RWPE2 (cell line): ENCODE measurements around the gene CIDEA.

ENCODE experiments used
- ATAC-seq: fragments of 200-7000 bp; cut with Tn5 transposase; 3 replicates; pipeline ENCODE4 v1.9.1; 2021; ENCODE audit warnings: low read depth
- DNase-seq: peaks from one replicate; pipeline ENCODE4 v3.0.0-alpha.2; 2020; ENCODE audit warnings: low spot score
- H3K27ac ChIP-seq: fragments of 450-650 bp; 2 replicates; pipeline ENCODE4 v1.5.1; 2017; ENCODE audit warnings: mild to moderate bottlenecking; ENCODE audit not compliant: poor library complexity, severe bottlenecking
- H3K27me3 ChIP-seq: fragments of 250-450 bp; sonication (Bioruptor Pico); 2 replicates; pipeline ENCODE4 v1.5.1; 2021; ENCODE audit warnings: mild to moderate bottlenecking, moderate library complexity; ENCODE audit not compliant: insufficient read depth, poor library complexity, severe bottlenecking
- H3K36me3 ChIP-seq: fragments of 250-450 bp; sonication (Bioruptor Pico); 2 replicates; pipeline ENCODE4 v1.5.1; 2020; ENCODE audit warnings: low read depth, mild to moderate bottlenecking, moderate library complexity
- H3K4me1 ChIP-seq: fragments of 250-450 bp; sonication (Bioruptor Pico); 2 replicates; pipeline ENCODE4 v1.5.1; 2021; ENCODE audit warnings: mild to moderate bottlenecking, moderate library complexity; ENCODE audit not compliant: insufficient read depth, poor library complexity, severe bottlenecking
- H3K4me3 ChIP-seq: fragments of 250-450 bp; sonication (Bioruptor Pico); 2 replicates; pipeline ENCODE4 v1.5.1; 2021; ENCODE audit warnings: mild to moderate bottlenecking, moderate library complexity; ENCODE audit not compliant: severe bottlenecking
- H3K9me3 ChIP-seq: fragments of 250-450 bp; sonication (Bioruptor Pico); 2 replicates; pipeline ENCODE4 v1.5.1; 2021; ENCODE audit warnings: mild to moderate bottlenecking, moderate library complexity; ENCODE audit not compliant: severe bottlenecking
- CTCF ChIP-seq: fragments of 450-650 bp; IDR thresholded peaks from one replicate; pipeline ENCODE4 v1.5.1; 2017; ENCODE audit warnings: mild to moderate bottlenecking, moderate library complexity; ENCODE audit not compliant: poor library complexity, severe bottlenecking

CIDEA gene

GRCh38 chr18:12287131-12287681 lies 33.0 kb downstream of the CIDEA start:
- H3K9me3 ChIP-seq, result no peaks in the 10 kb centered on the region
- peak overlapping the region; percentile 29 for H3K4me3 ChIP-seq
- H3K27ac ChIP-seq, result peak overlapping the region; percentile 86
- no peaks in the 10 kb centered on the region for H3K36me3 ChIP-seq
- ATAC-seq, result peak; percentile 57
- no peak for DNase-seq
- H3K4me1 ChIP-seq, result peaks cover 23% of the 10 kb centered on the region
- TF ChIP-seq CTCF, result no peak
- no peaks in the 10 kb centered on the region for H3K27me3 ChIP-seq

- peak overlapping the region; percentile 29 for H3K4me3 ChIP-seq
Observed at GRCh38 chr18:12287684-12288402, 33.7 kb downstream of the CIDEA start.

GRCh38 chr18:12288403-12288755 lies 34.2 kb downstream of the CIDEA start:
- H3K4me3 ChIP-seq, result peak overlapping the region; percentile 29
- H3K36me3 ChIP-seq, result no peaks in the 10 kb centered on the region
- no peaks in the 10 kb centered on the region for H3K9me3 ChIP-seq
- no peak for TF ChIP-seq CTCF
- peaks cover 13% of the 10 kb centered on the region for H3K4me1 ChIP-seq
- no peaks in the 10 kb centered on the region for H3K27me3 ChIP-seq
- H3K27ac ChIP-seq, result peak overlapping the region; percentile 86
- ATAC-seq (peak; percentile 5; the same call in 2 of the 3 replicates), DNase-seq (no peak)

More at GRCh38 chr18:12287684-12288402, 33.7 kb downstream of the CIDEA start:
- H3K4me1 ChIP-seq, result peaks cover 17% of the 10 kb centered on the region
- no peaks in the 10 kb centered on the region for H3K36me3 ChIP-seq
- no peaks in the 10 kb centered on the region for H3K27me3 ChIP-seq
- ATAC-seq (peak; percentile 84), DNase-seq (peak; percentile 93)
- H3K9me3 ChIP-seq, result no peaks in the 10 kb centered on the region
- peak overlapping the region; percentile 86 for H3K27ac ChIP-seq
- peak; percentile 14 for TF ChIP-seq CTCF

GRCh38 chr18:12290086-12290485 lies 35.9 kb downstream of the CIDEA start:
- no peaks in the 10 kb centered on the region for H3K36me3 ChIP-seq
- DNase-seq, result no peak
- no peak for TF ChIP-seq CTCF

GRCh38 chr18:12291161-12291560 lies 37.0 kb downstream of the CIDEA start:
- Histone ChIP-seq H3K27me3 (no peaks in the 10 kb centered on the region), H3K9me3 (no peaks in the 10 kb centered on the region), H3K4me3 (no peak overlapping the region), H3K36me3 (no peaks in the 10 kb centered on the region), H3K4me1 (peaks cover 22% of the 10 kb centered on the region), H3K27ac (no peak overlapping the region)
- DNase-seq (no peak), ATAC-seq (no peak)
- TF ChIP-seq CTCF, result no peak

More at GRCh38 chr18:12290086-12290485, 35.9 kb downstream of the CIDEA start:
- Histone ChIP-seq H3K27me3 (no peaks in the 10 kb centered on the region), H3K4me1 (peaks cover 13% of the 10 kb centered on the region), H3K4me3 (no peak overlapping the region), H3K9me3 (no peaks in the 10 kb centered on the region), H3K27ac (no peak overlapping the region)
- no peak for ATAC-seq
